ENCODE data around the gene CUL5. TPM values are rescaled to one million over a fixed set of nuclear protein-coding genes. Genes with fewer than 3 reads are reported as not detected.

CUL5 gene
- total RNA-seq, 1 donor from 2014 or later, result 35.8 TPM

DNA sequence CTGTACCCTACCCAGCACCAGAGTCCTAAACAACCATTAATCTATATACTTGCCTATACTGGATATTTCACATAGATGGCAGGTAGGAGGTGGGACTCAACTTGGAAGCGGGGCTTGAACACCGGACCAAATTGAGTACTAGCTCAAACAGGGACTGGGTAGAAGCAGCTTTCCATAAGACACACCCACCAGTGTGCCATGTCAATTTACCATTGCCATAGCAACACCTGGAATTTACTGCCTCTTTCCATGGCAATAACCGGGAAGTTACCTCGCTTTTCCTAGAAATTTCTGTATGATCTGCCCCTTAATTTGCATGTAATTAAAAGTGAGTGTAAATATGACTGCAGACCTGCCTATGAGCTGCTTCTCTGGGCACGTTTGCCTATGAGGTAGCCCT lies 38.6 kb upstream of the CUL5 start:
- no peak for DNase-seq (ENCODE audit: extremely low spot score, unreplicated experiment)
- Mint-ChIP-seq H3K27ac (ENCODE audit: unreplicated experiment) (no peak overlapping the region), H3K4me3 (ENCODE audit: unreplicated experiment) (no peak overlapping the region), H3K9me3 (ENCODE audit: unreplicated experiment) (no peaks in the 10 kb centered on the region), H3K36me3 (ENCODE audit: unreplicated experiment) (no peaks in the 10 kb centered on the region), H3K27me3 (ENCODE audit: unreplicated experiment) (no peaks in the 10 kb centered on the region), H3K4me1 (ENCODE audit: unreplicated experiment) (no peaks in the 10 kb centered on the region)
- TF ChIP-seq, protein P1, sequence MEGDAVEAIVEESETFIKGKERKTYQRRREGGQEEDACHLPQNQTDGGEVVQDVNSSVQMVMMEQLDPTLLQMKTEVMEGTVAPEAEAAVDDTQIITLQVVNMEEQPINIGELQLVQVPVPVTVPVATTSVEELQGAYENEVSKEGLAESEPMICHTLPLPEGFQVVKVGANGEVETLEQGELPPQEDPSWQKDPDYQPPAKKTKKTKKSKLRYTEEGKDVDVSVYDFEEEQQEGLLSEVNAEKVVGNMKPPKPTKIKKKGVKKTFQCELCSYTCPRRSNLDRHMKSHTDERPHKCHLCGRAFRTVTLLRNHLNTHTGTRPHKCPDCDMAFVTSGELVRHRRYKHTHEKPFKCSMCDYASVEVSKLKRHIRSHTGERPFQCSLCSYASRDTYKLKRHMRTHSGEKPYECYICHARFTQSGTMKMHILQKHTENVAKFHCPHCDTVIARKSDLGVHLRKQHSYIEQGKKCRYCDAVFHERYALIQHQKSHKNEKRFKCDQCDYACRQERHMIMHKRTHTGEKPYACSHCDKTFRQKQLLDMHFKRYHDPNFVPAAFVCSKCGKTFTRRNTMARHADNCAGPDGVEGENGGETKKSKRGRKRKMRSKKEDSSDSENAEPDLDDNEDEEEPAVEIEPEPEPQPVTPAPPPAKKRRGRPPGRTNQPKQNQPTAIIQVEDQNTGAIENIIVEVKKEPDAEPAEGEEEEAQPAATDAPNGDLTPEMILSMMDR (IDR thresholded peaks at IDR 0.05), result no peak

DNA sequence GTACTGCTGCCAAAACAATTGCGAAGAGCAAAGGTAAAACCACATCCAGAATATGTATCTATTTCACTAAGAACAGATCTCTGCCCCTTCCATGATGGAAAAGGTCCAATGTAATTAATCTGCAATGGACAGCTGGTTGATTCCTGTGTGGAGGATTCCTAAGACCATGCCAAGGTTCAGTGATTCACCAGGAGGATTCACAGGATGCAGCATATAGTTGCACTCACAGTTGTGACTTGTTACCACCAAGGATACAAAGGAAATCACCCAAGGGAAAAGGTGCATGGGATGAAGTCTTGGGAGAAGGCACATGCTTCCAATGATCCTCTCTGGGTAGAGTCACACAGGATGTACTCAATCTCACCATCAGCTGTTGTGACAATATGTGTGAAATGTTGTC lies 35.1 kb upstream of the CUL5 start:
- Mint-ChIP-seq H3K36me3 (ENCODE audit: unreplicated experiment) (no peaks in the 10 kb centered on the region), H3K27me3 (ENCODE audit: unreplicated experiment) (no peaks in the 10 kb centered on the region), H3K27ac (ENCODE audit: unreplicated experiment) (no peak overlapping the region), H3K4me1 (ENCODE audit: unreplicated experiment) (no peaks in the 10 kb centered on the region), H3K4me3 (ENCODE audit: unreplicated experiment) (no peak overlapping the region), H3K9me3 (ENCODE audit: unreplicated experiment) (no peaks in the 10 kb centered on the region)
- DNase-seq (ENCODE audit: extremely low spot score, unreplicated experiment), result no peak
- TF ChIP-seq, protein P1 (IDR thresholded peaks at IDR 0.05), result no peak

DNA sequence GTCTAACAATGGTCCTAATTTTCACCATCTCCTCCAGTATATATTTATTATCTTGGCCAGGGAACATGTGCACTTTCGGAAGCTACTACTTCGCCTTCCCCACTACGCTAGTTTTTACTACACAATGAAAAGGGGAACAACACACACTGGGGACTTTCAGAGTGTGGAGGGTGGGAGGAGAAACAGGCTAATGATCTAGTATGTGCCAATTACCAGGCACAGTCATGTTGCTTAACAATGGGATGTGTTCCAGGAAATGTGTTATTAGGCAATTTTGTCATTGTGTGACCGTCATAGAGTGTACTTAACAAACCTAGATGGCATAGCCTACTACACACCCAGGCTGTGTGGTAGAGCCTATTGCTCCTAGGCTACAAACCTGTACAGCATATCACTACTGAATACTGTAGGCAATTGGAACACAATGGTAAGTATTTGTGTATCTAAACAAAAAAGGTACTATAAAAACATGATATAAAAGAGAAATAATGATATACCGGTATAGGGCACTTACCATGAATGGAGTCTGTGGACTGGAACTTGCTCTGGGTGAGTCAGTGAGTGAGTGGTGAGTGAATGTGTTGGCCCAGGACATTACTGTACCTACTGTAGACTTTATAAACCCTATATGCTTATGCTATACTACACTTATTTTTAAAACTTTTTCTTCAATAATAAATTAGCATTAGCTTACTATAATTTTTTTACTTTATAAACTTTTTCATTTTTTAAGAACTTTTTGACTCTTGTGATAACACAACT lies 20.1 kb upstream of the CUL5 start:
- H3K36me3 Mint-ChIP-seq (ENCODE audit: unreplicated experiment), result no peaks in the 10 kb centered on the region

DNA sequence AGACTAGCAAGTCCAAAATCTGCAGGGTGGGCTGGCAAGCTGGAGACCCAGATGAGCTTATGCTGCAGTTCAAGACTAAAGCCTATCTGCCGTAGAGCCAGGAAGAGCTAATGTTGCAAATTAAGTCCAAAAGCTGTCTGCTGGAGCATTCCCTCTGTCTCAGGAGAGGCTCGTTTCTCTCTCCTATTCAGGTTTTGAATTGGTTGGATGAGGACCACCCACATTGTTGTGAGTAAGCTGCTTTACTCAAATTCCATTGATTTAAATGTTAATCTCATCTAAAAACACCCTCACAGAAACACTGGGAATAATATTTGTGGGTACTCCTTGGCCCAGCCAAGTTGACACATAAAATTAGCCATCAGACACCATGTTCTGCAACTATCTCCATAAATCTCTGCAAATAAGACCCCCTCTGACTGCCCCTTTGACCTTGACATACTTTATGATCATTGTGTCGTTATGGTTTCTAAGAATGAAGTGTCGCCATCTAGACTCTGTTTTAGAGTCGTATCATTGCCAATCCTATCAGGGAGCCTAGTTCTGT lies 16.8 kb upstream of the CUL5 start:
- no peak overlapping the region for H3K4me3 Mint-ChIP-seq (ENCODE audit: unreplicated experiment)
- TF ChIP-seq, protein P1 (IDR thresholded peaks at IDR 0.05), result no peak

More for the DNA sequence above, 20.1 kb upstream of the CUL5 start:
- Mint-ChIP-seq H3K4me3 (ENCODE audit: unreplicated experiment) (no peak overlapping the region), H3K27me3 (ENCODE audit: unreplicated experiment) (no peaks in the 10 kb centered on the region), H3K27ac (ENCODE audit: unreplicated experiment) (no peak overlapping the region), H3K4me1 (ENCODE audit: unreplicated experiment) (no peaks in the 10 kb centered on the region), H3K9me3 (ENCODE audit: unreplicated experiment) (no peaks in the 10 kb centered on the region)
- DNase-seq (ENCODE audit: extremely low spot score, unreplicated experiment), result no peak
- TF ChIP-seq, protein P1 (IDR thresholded peaks at IDR 0.05), result no peak

DNA sequence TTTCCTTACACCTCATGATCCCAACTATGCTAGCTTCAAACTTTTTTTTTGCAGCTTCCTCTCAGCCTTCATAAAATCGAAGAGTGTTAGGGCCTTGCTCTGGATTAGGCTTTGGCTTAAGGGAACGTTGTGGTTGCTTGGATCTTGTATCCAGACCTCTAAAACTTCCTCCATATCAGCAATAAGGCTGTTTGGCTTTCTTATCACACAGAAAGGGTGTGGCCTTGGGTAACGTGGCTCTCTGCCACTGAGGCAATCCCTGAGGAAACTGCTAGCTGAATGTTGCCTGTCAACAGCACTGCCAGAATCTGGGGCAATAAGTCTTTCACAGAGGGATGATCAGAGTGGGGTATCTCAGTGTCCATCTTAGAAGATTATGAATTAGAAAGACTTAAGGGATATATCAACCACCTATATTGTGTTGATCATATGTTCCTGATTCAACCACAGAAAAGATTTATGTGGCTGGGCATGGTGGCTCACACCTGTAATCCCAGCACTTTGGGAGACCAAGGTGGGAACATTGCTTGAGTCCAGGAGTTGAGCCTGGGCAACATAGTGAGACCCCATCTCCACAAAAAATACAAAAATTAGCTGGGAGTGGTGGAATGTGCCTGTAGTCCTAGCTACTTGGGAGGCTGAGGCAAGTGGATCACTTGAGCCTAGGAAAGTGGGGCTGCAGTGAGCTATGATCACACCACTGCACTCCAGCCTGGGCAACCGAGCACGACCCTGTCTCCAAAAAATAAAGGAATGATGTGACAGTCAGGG lies 12.5 kb upstream of the CUL5 start:
- TF ChIP-seq, protein P1 (IDR thresholded peaks at IDR 0.05), result no peak
- H3K4me3 Mint-ChIP-seq (ENCODE audit: unreplicated experiment), result no peak overlapping the region
- no peak overlapping the region for H3K27ac Mint-ChIP-seq (ENCODE audit: unreplicated experiment)
- DNase-seq (ENCODE audit: extremely low spot score, unreplicated experiment), result no peak
- H3K4me1 Mint-ChIP-seq (ENCODE audit: unreplicated experiment), result no peaks in the 10 kb centered on the region
- H3K27me3 Mint-ChIP-seq (ENCODE audit: unreplicated experiment), result peaks cover 18% of the 10 kb centered on the region
- no peaks in the 10 kb centered on the region for H3K36me3 Mint-ChIP-seq (ENCODE audit: unreplicated experiment)
- no peaks in the 10 kb centered on the region for H3K9me3 Mint-ChIP-seq (ENCODE audit: unreplicated experiment)

More for the DNA sequence above, 16.8 kb upstream of the CUL5 start:
- Mint-ChIP-seq H3K9me3 (ENCODE audit: unreplicated experiment) (no peaks in the 10 kb centered on the region), H3K27ac (ENCODE audit: unreplicated experiment) (no peak overlapping the region), H3K4me1 (ENCODE audit: unreplicated experiment) (no peaks in the 10 kb centered on the region), H3K36me3 (ENCODE audit: unreplicated experiment) (no peaks in the 10 kb centered on the region), H3K27me3 (ENCODE audit: unreplicated experiment) (peaks cover 15% of the 10 kb centered on the region)
- DNase-seq (ENCODE audit: extremely low spot score, unreplicated experiment), result no peak
